Erythroblast (primary cell): Measurements from ENCODE around the gene CTF1.

Experiments used
- GATA1 ChIP-seq: IDR thresholded peaks from 2 replicates; pipeline ENCODE4 v1.6.1; 2011; ENCODE audit warnings: low read depth, mild to moderate bottlenecking, control low read depth, low read length, moderate library complexity
- POLR2A ChIP-seq: IDR thresholded peaks from 2 replicates; pipeline ENCODE4 v1.6.1; 2011; ENCODE audit warnings: mild to moderate bottlenecking, low read length

DNA sequence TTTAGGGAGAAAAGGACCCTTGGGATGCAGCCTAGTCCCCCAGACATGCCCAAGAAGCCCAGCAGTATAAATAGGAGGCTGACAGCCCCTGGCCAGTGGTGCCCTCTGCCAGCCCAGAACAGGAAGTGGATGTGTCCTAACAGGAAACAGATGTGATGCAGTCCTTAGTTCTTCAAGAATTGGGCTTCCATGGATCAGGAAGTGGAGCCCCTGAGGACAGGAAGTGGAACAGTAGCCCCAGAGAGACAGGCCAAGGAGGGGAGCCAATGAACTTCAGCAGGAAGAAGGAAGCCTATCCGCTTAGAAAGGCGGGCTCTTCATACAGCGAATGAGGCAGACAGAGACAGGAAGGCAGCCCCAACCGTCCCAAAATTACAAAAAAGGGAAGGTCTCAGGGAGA is 7.2 kb downstream of the CTF1 start:
- TF ChIP-seq POLR2A (no peak), GATA1 (no peak)
